ENCODE measurements around the gene SUSD3.
A peak's percentile ranks its signal among the peaks of the same experiment; 100 is the strongest.
"Not testable (repeated sequence)": the region's sequence is repeated elsewhere in the genome, so short reads cannot be mapped to it uniquely, and the experiment has no call there.

The SUSD3 gene

DNA sequence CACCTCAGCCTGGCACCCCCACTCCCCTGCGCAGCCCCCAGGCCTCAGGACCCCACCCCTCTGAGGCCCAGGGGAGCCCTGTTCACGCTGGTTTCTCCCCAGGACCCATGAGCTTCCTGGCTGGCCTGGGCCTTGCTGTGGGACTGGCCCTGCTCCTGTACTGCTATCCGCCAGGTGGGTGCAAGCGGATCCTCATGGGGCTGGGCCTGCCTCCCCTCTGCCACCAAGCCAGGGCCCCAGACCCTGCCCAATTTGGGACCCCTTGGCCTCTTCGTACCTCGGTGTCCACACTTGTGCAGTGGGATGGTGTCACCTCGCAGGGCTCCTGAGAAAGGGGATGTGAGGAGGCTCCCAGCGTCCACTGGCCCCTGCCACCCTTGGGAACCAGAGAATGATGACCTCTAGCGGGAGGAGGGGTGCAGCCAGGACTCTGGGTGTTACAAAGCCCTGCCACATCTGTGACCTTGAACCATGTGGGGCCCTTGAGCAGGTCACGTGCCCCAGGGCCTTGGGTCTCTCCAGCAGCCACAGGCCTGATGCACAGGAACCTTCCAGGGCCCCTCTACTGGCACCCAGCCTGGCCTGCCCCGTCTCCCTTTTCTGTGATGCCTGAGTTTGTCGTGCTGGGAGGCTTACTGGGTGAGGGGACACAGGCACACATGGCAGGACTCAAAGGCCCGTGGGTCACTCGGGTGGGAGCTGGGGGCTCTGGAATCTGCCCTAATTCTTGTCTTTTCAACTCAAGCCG, 53.8 kb downstream of the SUSD3 start:
- no peak for DNase-seq (ENCODE audit: low spot score)

DNA sequence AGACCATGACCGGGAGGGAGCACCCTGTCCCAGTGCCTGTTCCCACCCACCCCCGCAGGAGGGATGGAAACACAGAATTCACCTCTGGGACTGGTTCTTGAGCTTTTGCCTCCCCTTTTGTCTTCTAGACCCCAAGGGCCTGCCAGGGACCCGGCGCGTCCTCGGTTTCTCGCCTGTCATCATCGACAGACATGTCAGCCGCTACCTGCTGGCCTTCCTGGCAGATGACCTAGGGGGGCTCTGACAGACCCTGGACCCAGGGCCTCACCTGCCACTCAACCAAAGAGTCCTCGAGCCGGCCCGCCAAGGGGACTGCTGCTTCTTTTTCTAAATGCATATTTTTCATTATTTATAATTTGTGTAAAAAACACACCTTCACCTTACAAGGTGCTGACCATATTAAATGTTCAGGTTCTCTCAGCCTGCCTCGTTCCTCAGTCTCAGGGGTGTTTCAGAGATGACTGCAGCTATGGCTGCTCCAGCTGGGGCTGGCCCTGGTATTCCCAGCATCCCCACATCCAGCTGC, 54.4 kb downstream of the SUSD3 start:
- no peak for DNase-seq (ENCODE audit: low spot score)

DNA sequence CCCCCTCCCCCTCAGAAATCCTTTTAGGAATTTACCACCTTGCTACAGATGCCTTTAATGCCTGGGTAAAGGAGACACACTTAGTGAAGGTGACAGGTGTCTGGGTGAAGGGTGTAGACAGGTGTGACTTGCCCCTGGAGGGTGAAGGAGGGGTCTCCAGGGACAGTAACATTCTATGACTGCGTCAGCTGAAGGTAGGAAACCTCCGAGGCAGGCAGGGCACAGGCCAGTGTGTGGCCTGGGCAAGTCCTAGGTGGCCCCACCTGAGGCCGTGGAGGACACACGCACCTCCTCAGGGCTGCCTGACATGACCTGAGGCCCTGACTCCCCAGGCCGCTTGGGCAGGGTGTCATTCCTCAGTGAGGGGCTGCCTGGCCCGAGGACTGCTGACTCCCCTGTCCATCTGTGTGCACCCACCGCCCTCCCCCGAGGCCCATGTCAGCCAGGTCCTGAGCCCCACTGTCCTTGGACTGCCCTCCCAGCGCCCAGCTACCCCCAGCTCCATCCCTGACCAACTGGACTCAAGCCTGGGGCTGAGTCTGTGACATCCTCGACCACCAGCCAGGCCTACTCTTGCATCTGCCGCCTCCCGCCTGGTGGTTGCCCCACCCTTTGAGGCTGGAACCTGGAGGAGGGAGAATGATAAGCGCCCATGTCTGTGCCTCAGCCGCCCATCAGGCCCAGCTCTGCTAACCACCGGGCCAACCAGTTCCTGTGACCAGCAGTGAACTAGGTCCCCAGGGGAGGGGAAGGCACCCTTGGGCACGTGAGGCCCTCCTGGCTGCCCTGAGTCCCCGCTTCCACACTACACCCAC, 55.9 kb downstream of the SUSD3 start:
- DNase-seq (ENCODE audit: low spot score): peak; percentile 21

DNA sequence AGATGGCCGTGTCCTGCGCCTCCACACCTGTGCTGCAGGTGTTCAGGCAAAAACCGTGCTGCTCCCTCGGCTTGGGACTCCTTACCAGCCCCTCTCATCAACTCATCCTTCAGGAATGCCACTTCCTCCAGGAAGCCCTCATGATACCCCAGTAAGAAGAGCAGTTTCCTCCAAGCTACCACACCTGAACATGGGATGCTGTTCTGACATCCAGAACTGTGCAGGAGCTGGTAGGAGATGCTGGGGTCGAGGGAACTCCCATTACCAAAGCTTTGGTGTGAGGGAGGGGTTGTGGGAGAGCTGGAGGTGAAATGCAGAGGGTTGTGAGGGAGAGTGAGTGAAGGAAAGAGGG, 56.5 kb downstream of the SUSD3 start:
- DNase-seq (ENCODE audit: low spot score): no peak

DNA sequence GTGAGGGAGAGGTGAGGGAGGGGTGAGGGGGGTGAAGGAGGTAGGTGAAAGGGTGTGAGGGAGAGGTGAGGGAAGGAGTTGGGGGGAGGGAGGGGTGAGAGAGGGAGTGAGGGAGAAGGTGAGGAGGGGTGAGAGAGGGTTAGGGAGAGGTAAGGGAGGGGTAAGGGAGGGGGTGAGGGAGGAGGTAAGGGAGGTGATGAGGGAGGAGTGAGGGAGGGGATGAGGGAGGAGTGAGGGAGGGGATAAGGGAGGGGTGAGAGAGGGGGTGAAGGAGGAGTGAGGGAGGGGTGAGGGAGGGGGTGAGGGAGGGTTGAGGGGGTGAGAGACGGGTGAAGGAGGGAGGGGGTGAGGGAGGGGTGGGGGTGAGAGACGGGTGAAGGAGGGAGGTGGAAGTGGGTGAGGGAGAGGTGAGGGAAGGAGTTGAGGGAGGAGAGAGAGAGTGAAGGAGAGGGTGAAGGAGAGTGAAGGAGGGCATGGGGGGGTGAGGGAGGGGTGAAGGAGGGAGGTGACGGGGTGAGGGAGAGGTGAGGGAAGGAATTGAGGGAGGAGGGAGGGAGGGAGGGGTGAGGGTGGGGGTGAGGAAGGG, 57.1 kb downstream of the SUSD3 start:
- DNase-seq (ENCODE audit: low spot score): no peak

DNA sequence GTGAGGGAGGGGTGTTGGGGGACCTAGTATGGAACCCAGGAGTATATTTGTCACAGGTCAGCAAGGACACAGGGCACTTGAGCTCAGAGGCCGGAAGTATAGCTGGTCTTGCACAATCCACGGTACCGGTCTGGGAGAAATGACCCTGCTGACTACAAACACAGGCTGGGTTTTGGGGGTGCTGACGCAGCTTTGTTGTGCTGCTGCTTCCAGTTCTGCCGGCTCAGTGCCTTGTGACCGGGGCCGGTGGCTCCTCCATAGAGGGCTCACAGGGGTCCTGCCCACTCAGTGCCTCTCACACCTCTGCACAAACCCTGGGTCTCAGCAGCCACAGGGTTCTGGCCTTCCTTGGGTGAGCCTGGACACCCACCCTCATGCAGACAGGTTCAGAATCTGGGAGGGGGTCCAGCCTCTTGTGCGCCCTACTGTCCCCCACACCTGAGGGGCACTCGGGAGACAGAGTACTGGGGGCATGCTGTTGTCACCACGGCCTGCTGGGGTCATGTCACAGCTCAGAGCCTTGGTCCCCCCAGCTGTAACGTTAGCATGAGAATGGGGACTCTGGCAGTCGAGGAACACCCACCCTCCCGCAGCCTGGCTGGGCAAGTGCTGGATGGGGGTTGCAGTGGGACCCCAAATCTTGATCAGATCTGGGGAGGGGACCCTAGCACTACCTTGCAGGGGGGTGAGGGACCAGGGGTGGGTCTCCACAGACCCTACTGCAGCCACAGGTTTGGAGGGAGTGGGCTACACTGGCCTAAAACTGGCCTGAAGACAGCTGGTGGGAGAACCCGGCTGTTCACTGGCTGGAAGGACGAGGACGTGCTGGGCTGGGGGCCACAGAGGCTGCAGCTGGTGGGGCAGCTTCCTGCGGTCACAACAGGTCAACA, 57.8 kb downstream of the SUSD3 start:
- DNase-seq (ENCODE audit: low spot score): no peak

DNA sequence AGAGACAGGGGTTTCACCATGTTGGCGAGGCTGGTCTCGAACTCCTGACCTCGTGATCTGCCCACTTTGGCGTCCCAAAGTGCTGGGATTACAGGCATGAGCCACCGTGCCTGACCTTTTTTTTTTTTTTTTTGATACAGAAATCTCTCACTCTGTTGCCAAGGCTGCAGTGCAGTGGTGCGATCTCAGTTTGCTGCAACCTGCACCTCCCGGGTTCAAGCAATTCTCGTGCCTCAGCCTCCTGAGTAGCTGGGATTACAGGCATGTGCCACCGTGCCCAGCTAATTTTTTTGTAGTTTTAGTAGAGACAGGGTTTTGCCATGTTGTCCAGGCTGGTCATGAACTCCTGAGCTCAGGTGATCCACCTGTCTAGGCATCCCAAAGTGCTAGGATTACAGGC, 59.0 kb downstream of the SUSD3 start:
- not testable (repeated sequence) for DNase-seq (ENCODE audit: low spot score)

DNA sequence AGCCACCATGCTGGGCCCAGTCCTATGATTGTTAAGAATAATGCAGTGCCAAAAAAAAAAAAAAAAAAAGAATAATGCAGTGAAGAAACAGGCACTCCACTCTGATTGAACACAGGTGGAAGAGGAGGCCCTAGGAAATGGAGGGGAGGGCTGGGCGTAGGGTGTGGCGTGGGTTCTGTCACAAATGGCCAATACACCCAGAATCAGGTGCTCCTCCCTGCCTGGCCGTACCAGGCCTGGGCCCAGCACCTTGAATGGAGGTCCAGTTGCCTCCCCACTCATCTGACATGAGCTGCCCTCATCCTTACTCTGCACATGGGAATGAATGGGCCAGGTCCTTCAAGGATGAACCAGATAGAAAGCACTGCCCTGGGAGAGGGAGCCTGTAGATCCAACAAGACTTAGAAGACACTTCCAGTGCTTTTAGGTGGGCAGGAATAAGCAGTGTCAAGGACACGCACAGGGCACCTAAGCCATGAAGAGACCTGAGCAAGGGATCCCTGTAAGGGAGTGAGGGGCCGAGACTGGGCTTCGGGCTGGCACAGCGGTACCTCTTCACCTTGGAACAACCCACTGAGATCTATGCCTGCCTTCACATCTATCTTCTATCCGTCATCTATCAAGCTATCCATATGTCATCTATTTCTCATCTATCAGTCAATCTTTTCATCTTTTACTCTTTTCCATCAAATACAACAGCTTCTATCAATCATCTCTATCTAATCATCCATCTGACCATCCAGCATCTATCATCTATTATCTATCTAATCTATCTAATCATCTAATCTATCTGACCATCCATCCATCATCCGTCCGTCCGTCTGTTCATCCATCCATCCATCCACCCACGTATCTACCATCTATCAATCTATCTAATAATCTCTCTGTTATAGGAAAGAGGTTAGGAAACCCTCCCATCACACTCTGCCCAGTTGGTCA, 59.7 kb downstream of the SUSD3 start:
- DNase-seq (ENCODE audit: low spot score): no peak

DNA sequence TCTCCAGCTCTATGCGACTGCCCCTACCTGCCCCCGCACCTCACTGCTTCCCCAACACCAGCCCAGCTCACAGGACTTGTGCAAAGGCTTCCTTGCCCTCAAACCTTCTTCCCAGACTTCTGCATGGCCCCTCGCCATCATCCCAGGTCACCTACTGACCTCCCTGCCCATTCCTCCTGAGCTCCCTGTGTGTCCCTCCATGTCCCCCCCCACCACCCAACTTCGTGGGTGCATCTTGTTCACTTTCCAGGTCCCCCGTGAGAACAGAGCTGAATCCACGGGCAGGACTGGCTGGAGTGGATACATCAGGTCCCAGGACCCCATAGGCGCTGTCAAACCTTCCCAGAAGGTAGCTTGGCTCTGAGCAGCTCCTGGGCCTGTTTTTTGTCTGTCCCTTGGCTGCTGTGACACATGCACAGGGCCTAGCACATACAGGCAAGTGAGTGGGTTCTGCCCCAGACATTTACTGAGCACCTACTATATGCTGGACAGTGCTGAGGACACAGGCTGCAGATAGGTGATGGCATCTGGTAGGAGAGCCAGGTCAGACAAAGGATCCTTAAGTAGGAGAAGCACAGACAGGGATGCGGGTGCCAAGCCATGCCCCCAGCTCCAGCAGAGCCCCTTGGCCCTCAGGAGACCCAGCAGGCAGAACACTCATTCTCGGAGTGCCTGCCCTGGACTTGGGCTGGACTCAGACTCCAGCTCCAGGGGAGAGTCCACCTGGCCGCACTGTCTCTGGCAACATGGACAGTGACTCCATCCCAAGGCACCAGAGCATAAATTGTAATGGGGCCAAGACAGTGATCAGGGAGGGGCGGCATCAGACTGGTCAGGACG, 60.6 kb downstream of the SUSD3 start:
- no peak for DNase-seq (ENCODE audit: low spot score)

DNA sequence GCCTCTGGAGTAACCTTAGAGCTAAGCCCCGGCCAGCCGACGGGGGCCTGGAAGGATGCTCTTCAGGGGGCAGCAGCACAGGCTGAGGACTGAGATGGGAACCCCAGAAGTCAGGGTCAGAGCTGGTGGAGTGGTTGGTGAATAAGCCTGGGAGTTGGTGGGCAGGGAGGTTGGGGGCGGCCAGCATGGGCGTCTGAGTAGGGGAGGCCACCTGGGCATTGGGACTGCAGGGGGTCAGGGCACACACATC, 61.1 kb downstream of the SUSD3 start:
- no peak for DNase-seq (ENCODE audit: low spot score)

DNA sequence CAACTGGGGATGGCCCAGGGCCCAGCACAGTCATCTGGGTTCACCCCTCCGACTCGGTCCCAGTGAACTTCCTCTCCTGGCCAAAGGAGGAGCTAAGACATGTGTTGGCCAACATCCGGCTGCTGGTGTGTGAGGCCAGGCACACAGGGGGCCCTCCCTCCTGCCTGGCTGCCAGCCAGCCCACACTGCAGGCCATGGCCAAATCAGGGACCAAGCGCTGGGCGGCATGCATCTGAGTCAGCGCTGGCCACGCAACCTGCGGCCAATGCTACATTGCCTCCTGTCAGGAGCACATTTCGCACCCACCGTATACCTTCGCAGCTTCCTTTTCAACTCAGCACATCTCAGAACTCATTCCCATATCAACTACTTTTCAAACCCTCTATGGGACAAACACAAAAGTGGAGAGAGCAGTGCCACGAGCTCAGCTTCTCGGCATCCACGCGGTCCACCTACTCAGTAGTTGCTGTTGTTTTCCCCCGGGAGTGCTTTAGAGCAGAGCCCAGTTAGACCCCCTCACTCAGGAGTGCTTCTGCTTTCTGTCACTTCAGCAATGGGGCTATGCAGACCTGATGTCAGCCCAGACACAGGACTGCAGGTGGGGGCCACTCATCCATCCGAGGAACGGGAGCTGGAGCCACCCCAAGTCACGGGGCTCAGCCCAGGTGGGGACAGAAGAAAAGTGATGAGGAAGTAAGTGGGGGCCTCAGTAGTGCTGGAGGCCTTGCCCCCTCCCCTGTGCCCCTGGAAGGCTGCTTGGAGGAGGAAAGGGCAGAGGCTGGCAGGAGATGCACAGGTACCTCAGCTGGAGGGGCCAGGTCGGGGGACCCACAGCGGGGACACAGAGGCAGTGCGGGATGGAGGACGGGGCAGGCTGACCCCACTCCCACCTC, 61.7 kb downstream of the SUSD3 start:
- DNase-seq (ENCODE audit: low spot score): peak; percentile 46

DNA sequence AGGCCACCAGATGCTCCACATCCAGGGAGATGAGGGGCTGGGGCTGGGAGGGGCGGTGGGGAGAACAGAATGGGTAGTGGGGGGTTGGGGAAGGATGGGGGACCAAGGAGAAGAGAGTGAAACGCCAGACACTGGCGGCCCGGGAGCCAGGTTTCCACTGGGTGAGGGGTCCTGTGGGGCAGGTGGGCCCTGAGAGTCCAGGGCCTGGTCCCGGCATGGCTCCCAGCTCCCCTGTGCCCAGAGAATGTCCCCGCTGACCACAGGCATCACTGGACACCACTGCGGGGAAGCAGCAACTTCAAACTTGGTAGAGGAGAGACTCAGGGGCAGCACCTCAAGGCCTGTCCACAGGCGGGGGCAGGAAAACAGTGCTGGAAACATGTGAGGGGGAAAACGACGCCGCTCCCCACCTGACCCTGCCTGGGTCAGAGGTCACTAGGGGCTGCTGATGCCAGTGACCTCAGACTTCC, 62.4 kb downstream of the SUSD3 start:
- DNase-seq (ENCODE audit: low spot score): no peak

DNA sequence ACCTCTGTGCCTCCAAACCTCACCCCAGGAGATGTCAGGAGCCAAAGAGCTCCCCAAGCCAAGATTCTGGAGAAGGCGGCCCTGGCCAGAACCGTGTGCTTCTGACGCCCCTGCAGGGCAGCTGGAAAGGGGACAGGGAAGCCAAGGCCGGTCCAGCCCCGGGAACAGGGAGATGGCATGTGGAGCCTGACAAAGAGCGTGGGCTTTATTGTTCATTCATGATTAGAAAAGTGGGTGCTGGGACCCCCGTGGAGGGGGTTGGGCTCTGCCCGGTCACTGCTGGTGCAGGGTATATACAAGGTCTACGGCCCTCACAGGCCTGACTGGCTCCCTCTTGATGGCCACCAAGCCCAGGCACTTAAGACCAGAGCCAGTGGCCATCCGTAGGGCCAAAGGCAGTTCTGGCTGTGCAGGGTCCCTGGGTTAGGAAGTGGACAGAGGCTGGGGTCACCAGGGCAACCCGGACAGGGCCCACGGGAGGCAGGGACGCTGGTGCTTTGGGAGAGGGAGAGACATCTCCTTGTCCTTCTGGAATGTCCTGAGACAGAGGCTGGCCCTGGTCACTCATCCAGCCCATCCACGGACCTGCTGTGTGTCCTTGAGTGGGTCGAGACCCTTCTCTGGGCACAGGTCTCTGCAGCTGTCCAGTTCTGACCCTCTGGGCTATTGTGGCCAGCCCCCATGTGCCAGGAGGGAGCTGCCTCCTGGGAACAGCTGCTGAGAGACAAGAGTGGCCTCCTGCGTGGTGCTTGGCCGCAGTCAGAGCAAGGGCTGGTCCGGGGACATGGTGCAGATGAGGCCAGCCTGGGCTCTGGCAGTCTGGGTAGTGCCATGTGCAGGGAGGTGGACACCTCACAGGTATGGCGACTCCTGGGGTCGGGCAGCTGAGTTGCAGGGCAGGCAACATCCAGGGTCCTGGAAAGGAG, 63.1 kb downstream of the SUSD3 start:
- no peak for DNase-seq (ENCODE audit: low spot score)

DNA sequence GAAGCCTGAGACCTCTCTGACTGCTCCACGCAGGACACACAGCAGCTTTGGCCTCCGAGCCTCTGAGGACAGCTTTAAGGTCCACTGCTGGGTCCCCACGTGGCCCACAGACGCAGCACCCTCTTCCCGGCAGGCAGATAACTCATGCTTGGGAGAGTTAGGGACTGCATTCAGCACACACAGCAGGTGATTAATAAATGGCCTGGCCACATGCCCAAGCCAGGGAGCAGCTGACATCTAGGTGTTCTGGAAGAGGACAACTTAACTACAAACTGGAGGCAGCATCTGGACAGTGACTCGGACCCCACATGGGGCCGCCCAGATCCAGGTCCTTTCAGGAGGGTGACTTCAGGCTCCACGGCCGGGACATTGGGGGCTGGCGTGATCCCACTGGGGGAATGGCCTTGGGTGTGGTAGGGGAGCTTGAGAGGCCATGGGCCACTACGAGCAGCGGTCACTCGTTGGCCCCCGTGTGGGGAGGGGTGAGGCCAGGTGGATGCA, 64.3 kb downstream of the SUSD3 start:
- no peak for DNase-seq (ENCODE audit: low spot score)

DNA sequence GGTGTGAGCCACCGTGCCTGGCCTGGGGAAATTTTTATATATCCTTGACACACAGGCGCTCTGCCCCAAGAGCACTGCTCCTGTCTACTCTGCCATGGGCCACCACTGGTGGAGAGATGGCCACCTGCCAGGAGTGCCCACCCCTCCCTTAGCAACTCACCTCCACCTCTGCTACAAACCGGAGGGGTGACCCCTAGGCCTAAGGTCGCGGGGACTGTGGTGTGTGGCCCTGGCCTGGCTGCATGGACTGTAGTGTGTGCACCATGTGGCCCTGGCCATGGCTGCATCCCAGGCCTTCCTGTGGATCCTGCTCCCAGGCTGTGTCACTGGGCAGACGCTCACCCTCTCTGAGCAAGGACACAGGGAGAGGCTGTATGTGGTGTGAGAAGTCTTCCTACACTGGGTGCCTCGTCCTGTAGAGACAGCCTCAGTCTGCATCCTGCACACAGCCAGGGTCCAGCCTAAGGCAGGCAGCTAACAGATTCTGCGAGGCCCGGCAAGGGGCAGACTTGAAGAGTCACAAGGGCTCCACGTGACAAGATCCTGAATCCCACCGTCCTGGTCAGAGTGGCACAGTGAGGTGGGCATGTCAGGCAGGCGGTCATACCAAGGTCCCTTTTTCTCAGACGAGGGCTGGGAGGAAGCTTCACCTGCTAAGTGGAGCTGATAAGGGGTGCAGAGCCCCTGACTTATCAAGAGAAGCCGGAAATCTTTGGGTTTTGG, 65.2 kb downstream of the SUSD3 start:
- no peak for DNase-seq (ENCODE audit: low spot score)

DNA sequence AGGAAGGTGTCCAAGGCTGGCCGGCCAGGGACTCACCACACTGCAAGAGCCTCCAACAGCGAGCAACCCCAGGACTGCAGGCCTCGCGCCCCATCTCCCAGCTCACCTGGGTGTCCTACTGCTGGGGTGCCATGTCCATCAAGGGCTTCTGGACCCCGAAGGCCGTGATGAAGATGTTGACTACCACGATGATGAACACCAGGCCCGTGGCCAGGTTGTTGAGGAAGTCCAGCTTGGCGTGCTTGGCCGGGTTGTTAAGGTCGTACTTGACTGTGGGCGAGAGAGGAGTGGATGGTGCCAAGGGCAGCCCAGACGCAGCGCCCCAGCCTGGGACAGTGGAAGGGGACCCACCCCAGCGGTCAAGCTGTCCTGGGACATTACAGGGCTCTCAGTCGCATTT, 66.3 kb downstream of the SUSD3 start:
- no peak for DNase-seq (ENCODE audit: low spot score)

DNA sequence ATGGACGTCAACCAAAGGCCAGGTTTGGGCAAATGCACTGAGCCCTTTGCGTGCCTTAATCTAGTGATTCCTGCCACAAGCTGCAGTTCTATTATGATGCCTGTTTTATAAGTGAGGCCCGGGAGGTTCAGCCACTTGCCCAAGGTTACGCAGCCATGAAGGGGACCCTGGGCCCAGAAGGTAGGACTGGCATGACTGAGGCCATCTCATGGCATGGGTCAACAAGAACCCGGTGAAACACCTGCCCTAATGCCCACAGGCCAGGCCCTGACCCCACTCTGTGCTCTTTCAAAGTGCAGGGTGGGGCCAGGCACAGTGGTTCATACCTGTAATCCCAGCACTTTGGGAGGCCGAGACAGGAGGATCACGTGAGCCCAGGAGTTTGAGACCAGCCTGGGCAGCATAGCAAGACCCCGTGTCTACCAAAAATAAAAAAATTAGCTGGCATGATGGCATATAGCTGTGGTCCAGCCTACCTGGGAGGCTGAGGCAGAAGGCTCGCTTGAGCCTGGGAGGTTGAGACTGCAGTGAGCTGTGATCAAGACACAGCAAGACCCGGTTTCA, 66.9 kb downstream of the SUSD3 start:
- no peak for DNase-seq (ENCODE audit: low spot score)

Measured in hematopoietic multipotent progenitor cell treated with erythropoietin and hydrocortisone succinate and interleukin-3 and kit ligand, for 15 days (in vitro differentiated cells).